ENCODE results near the gene CCDC87. TPM values are rescaled to one million over a fixed set of nuclear protein-coding genes. Genes with fewer than 3 reads are reported as not detected.

CCDC87 gene
- total RNA-seq, 1 donor from 2014 or later: 0.19 TPM

DNA sequence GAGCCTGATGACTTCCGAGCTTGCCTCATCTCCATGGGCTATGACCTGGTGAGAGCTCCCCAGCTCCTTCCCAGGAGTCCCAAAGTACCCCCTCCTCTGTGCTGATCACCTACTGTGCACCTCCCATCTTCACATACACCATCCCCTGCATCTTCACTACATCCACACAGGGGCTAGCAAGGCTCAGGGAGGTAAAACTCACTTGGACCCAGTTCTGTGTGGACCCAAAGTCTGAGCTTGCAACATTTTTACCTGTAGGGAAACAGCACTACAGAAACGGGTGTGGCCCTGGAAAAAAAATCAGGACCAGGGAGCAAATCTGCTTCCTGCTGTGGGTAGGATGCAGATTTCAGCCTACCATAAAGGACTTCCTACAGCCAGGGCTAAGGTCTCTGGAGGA is 30.6 kb downstream of the CCDC87 start:
- Mint-ChIP-seq H3K9me3 (no peaks in the 10 kb centered on the region), H3K27me3 (peaks cover 15% of the 10 kb centered on the region), H3K36me3 (ENCODE audit: low read depth) (no peaks in the 10 kb centered on the region), H3K4me3 (no peak overlapping the region), H3K27ac (no peak overlapping the region), H3K4me1 (peaks cover 6% of the 10 kb centered on the region)
- intact Hi-C loops (cut with micrococcal nuclease): no loop called here
- DNase-seq: no peak

DNA sequence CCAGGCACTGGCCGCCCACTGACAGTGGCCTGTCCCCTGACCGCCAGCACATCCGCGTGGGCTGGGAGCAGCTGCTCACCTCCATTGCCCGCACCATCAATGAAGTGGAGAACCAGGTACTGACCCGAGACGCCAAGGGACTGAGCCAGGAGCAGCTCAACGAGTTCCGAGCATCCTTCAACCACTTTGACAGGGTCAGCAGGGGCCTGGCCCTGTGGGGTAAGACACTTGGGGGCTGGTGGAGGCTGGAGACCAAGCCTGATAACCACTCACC is 31.0 kb downstream of the CCDC87 start:
- no peak overlapping the region for H3K27ac Mint-ChIP-seq
- H3K36me3 Mint-ChIP-seq (ENCODE audit: low read depth): no peaks in the 10 kb centered on the region
- H3K27me3 Mint-ChIP-seq: peaks cover 13% of the 10 kb centered on the region
- no peak for DNase-seq
- H3K9me3 Mint-ChIP-seq: no peaks in the 10 kb centered on the region
- intact Hi-C loops (cut with micrococcal nuclease): no loop called here
- H3K4me1 Mint-ChIP-seq: peaks cover 6% of the 10 kb centered on the region
- no peak overlapping the region for H3K4me3 Mint-ChIP-seq

GRCh38 chr11:66561178-66561974 is 31.5 kb downstream of the CCDC87 start:
- no peak for DNase-seq
- Mint-ChIP-seq H3K4me3 (no peak overlapping the region), H3K27me3 (peaks cover 11% of the 10 kb centered on the region), H3K9me3 (no peaks in the 10 kb centered on the region), H3K27ac (no peak overlapping the region), H3K4me1 (peaks cover 6% of the 10 kb centered on the region), H3K36me3 (ENCODE audit: low read depth) (no peaks in the 10 kb centered on the region)
- intact Hi-C loops (cut with micrococcal nuclease): no loop called here

- intact Hi-C loops (cut with micrococcal nuclease): no loop called here
- peaks cover 3% of the 10 kb centered on the region for H3K4me1 Mint-ChIP-seq
- peaks cover 9% of the 10 kb centered on the region for H3K27me3 Mint-ChIP-seq
- H3K36me3 Mint-ChIP-seq (ENCODE audit: low read depth): no peaks in the 10 kb centered on the region
- H3K4me3 Mint-ChIP-seq: no peak overlapping the region
- no peak overlapping the region for H3K27ac Mint-ChIP-seq
- DNase-seq: no peak
- no peaks in the 10 kb centered on the region for H3K9me3 Mint-ChIP-seq
Observed at GRCh38 chr11:66559866-66560676, 32.8 kb downstream of the CCDC87 start.

- H3K27ac Mint-ChIP-seq: no peak overlapping the region
- H3K4me3 Mint-ChIP-seq: no peak overlapping the region
- intact Hi-C loops (cut with micrococcal nuclease): no loop called here
- no peaks in the 10 kb centered on the region for H3K36me3 Mint-ChIP-seq (ENCODE audit: low read depth)
- peaks cover 9% of the 10 kb centered on the region for H3K27me3 Mint-ChIP-seq
- DNase-seq: peak; percentile 71
- H3K4me1 Mint-ChIP-seq: peaks cover 3% of the 10 kb centered on the region
- no peaks in the 10 kb centered on the region for H3K9me3 Mint-ChIP-seq
Observed at GRCh38 chr11:66559142-66559865, 33.6 kb downstream of the CCDC87 start.

GRCh38 chr11:66557733-66558326 is 35.0 kb downstream of the CCDC87 start:
- H3K27ac Mint-ChIP-seq: no peak overlapping the region
- DNase-seq: no peak
- intact Hi-C loops (cut with micrococcal nuclease): no loop called here
- peaks cover 3% of the 10 kb centered on the region for H3K4me1 Mint-ChIP-seq
- no peaks in the 10 kb centered on the region for H3K36me3 Mint-ChIP-seq (ENCODE audit: low read depth)
- peaks cover 9% of the 10 kb centered on the region for H3K27me3 Mint-ChIP-seq
- H3K9me3 Mint-ChIP-seq: no peaks in the 10 kb centered on the region
- no peak overlapping the region for H3K4me3 Mint-ChIP-seq

GRCh38 chr11:66556086-66556485 is 36.8 kb downstream of the CCDC87 start:
- H3K9me3 Mint-ChIP-seq: no peaks in the 10 kb centered on the region
- no peak overlapping the region for H3K27ac Mint-ChIP-seq
- H3K27me3 Mint-ChIP-seq: peaks cover 9% of the 10 kb centered on the region
- no peak for DNase-seq
- intact Hi-C loops (cut with micrococcal nuclease): no loop called here
- no peaks in the 10 kb centered on the region for H3K36me3 Mint-ChIP-seq (ENCODE audit: low read depth)
- H3K4me1 Mint-ChIP-seq: peaks cover 3% of the 10 kb centered on the region
- H3K4me3 Mint-ChIP-seq: no peak overlapping the region

- H3K36me3 Mint-ChIP-seq (ENCODE audit: low read depth): no peaks in the 10 kb centered on the region
- no peak for DNase-seq
- no peaks in the 10 kb centered on the region for H3K9me3 Mint-ChIP-seq
- peaks cover 3% of the 10 kb centered on the region for H3K4me1 Mint-ChIP-seq
- peaks cover 9% of the 10 kb centered on the region for H3K27me3 Mint-ChIP-seq
- no peak overlapping the region for H3K27ac Mint-ChIP-seq
- no peak overlapping the region for H3K4me3 Mint-ChIP-seq
- intact Hi-C loops (cut with micrococcal nuclease): no loop called here
Observed at GRCh38 chr11:66555416-66555815, 37.4 kb downstream of the CCDC87 start.

DNA sequence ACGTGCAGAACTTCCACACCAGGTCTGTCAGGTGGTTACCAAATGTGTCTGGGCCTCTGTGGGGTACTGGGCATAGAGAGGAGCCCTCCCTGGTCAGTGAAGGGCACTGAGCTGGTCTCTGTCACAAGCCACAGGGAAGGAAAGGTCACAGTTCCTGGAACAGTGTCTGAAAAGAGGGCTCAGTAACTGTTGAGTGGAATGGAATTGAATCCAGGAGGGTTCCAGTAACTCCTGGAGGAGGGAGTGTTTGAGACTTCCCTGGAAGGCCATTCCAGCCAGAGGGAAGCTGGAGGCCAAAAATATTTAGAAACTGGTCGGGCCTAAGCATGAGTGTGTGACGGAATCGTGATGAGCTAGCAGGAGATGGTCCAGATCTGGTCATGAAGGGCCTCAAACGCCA is 38.3 kb downstream of the CCDC87 start:
- H3K27ac Mint-ChIP-seq: no peak overlapping the region
- H3K4me1 Mint-ChIP-seq: peaks cover 3% of the 10 kb centered on the region
- no peak for DNase-seq
- H3K4me3 Mint-ChIP-seq: no peak overlapping the region
- H3K27me3 Mint-ChIP-seq: peaks cover 13% of the 10 kb centered on the region
- no peaks in the 10 kb centered on the region for H3K9me3 Mint-ChIP-seq
- intact Hi-C loops (cut with micrococcal nuclease): no loop called here
- H3K36me3 Mint-ChIP-seq (ENCODE audit: low read depth): no peaks in the 10 kb centered on the region

GRCh38 chr11:66550887-66551286 is 42.0 kb downstream of the CCDC87 start:
- no peak overlapping the region for H3K4me3 Mint-ChIP-seq

DNA sequence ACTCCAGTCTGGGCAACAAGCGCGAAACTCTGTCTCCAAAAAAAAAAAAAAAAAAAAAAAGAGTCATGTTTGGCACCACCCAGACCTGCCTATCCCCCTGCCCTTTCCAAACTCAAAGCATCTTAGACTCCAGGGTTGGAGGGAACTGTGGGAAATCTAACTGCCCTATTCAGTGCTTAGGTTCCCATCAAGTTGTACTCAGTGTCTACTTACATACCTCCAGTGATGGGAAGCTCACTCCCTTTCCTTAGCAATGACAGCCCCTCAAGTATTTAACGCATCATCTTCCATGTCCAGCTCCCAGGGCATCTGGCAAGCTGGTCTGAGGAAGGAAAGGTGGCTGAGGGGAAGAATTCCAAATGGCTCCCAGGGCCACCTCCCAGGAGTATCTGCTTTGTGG is 43.2 kb downstream of the CCDC87 start:
- Mint-ChIP-seq H3K4me1 (peaks cover 5% of the 10 kb centered on the region), H3K27me3 (peaks cover 13% of the 10 kb centered on the region), H3K4me3 (no peak overlapping the region), H3K9me3 (no peaks in the 10 kb centered on the region), H3K27ac (no peak overlapping the region), H3K36me3 (ENCODE audit: low read depth) (no peaks in the 10 kb centered on the region)
- no peak for DNase-seq
- intact Hi-C loops (cut with micrococcal nuclease): no loop called here

More at GRCh38 chr11:66550887-66551286, 42.0 kb downstream of the CCDC87 start:
- Mint-ChIP-seq H3K4me1 (peaks cover 2% of the 10 kb centered on the region), H3K36me3 (ENCODE audit: low read depth) (no peaks in the 10 kb centered on the region), H3K27me3 (peaks cover 15% of the 10 kb centered on the region), H3K9me3 (no peaks in the 10 kb centered on the region), H3K27ac (no peak overlapping the region)
- intact Hi-C loops (cut with micrococcal nuclease): no loop called here
- DNase-seq: no peak

- Mint-ChIP-seq H3K36me3 (ENCODE audit: low read depth) (no peaks in the 10 kb centered on the region), H3K4me3 (no peak overlapping the region), H3K9me3 (no peaks in the 10 kb centered on the region), H3K27me3 (peaks cover 13% of the 10 kb centered on the region), H3K27ac (no peak overlapping the region), H3K4me1 (peaks cover 10% of the 10 kb centered on the region)
- intact Hi-C loops (cut with micrococcal nuclease): no loop called here
- no peak for DNase-seq
Observed at GRCh38 chr11:66548774-66549630, 43.9 kb downstream of the CCDC87 start.

DNA sequence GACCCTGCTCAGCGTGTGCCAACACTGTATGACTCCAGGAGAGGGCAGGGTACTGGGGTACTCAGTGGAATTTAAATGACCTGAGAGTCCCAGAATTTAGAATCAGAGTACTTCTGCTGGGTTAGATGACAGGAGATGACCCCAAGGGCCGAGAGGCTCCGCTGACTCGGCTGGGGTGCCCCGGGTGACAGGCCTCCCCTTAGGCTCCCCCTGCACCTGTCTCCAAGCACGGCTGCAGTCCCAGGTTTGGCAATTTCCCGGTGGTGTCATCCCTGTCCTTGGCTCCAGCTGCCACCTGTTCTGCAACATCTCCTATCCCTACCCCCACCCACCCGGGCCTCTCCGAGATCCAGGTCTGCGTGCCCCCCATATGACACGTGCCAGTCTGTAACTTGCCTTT is 44.8 kb downstream of the CCDC87 start:
- Mint-ChIP-seq H3K4me3 (no peak overlapping the region), H3K9me3 (no peaks in the 10 kb centered on the region), H3K27ac (no peak overlapping the region), H3K36me3 (ENCODE audit: low read depth) (peaks cover 4% of the 10 kb centered on the region), H3K4me1 (peaks cover 15% of the 10 kb centered on the region), H3K27me3 (peaks cover 13% of the 10 kb centered on the region)
- no peak for DNase-seq
- intact Hi-C loops (cut with micrococcal nuclease): no loop called here

All from activated CD4-positive, alpha-beta T cell treated with anti-CD3 and anti-CD28 coated beads, Interleukin-2, amount 10 ng/mL, durations not matched to agents 24 days and 14 days (primary cell).